Heart left ventricle (tissue), 16 donors: ENCODE results near the gene SLC29A3. TPM values are rescaled to one million over a fixed set of nuclear protein-coding genes. Genes with fewer than 3 reads are reported as not detected.

ENCODE experiments used
- ATAC-seq, 4 donors: fragments of 200-7000 bp; cut with Tn5 transposase; one replicate each; pipeline ENCODE4 v1.9.1; 2020 to 2022; ENCODE audit warnings: moderate library complexity in 4 of 4, mild to moderate bottlenecking in 3 of 4, moderate number of reproducible peaks in 1 of 4
- DNase-seq, 5 donors: peaks; one replicate each; pipeline ENCODE4 v3.0.0-alpha.2; 2020
- H3K27ac ChIP-seq, 12 donors: fragments of 200-600 bp; sonication (generic) in 4 of 12; one replicate each; pipeline versions ENCODE4 v1.5.0 to v1.8.0; 2016 to 2022; ENCODE audit warnings: mild to moderate bottlenecking in 2 of 12
- H3K27me3 ChIP-seq, 9 donors: fragments of 200-600 bp; sonication (generic) in 2 of 9; one replicate each; pipeline versions ENCODE4 v1.5.1 to v1.8.0; 2016 to 2022; ENCODE audit warnings: mild to moderate bottlenecking in 3 of 9
- H3K36me3 ChIP-seq, 9 donors: fragments of 200-600 bp; sonication (generic) in 2 of 9; one replicate each; pipeline versions ENCODE4 v1.5.0 to v1.8.0; 2018 to 2022; ENCODE audit warnings: mild to moderate bottlenecking in 2 of 9
- H3K4me1 ChIP-seq, 12 donors: fragments of 200-600 bp; sonication (generic) in 4 of 12; one replicate each; pipeline versions ENCODE4 v1.5.0 to v1.8.0; 2016 to 2022; ENCODE audit warnings: mild to moderate bottlenecking in 3 of 12
- H3K4me3 ChIP-seq, 12 donors: fragments of 200-600 bp; sonication (generic) in 4 of 12; one replicate each; pipeline versions ENCODE4 v1.5.0 to v1.8.0; 2017 to 2022; ENCODE audit warnings: mild to moderate bottlenecking in 9 of 12, moderate library complexity in 4 of 12
- H3K9me3 ChIP-seq, 12 donors: fragments of 200-600 bp; sonication (generic) in 4 of 12; one replicate each; pipeline versions ENCODE4 v1.5.0 to v1.8.0; 2016 to 2022; ENCODE audit warnings: mild to moderate bottlenecking in 1 of 12
- POLR2A ChIP-seq, 2 donors: fragments of 450-650 bp; IDR thresholded peaks; one replicate each; pipeline ENCODE4 v1.6.1; 2017; ENCODE audit warnings: antibody characterized with exemption in 2 of 2, mild to moderate bottlenecking in 2 of 2, moderate library complexity in 2 of 2
- WGBS, 4 donors: extraction: QIAGEN DNeasy Blood & Tissue Kit in 2 of 4; methylation state at CpG; one replicate each; pipeline versions ENCODE4 v1.1.5 to v1.1.7; 2013 to 2018; 5-methylcytosine and 5-hydroxymethylcytosine counted together
- intact Hi-C, 10 donors: fragments of 100-400 bp; cut with DNase I; formaldehyde crosslinking; loops; one replicate each; pipeline versions ENCODE4 v1.11.1 to v1.14.2; 2022
- polyA plus RNA-seq, 2 donors: library from polyadenylated mRNA; stranded (reverse); fragments of 200-250 nt; gene quantifications; one replicate each; pipeline ENCODE4 v1.2.3, GENCODE V29; 2013
- total RNA-seq, 9 donors: library from RNA; depleted of rRNA in 2 of 9; stranded (reverse); fragments of >200 nt in 2 of 9; fragmentation: NEBNext Ultra II Directional in 3 of 9; extraction: Animal tissue kit (Norgen Biotek cat#: 25700) in 3 of 9; gene quantifications; one replicate each; pipeline versions ENCODE4 v1.1.0 to v1.2.4, GENCODE V29; 2016 to 2023
- TF ChIP-seq, protein P1 (sequence below), 12 donors: fragments of 200-600 bp; sonication (generic) in 4 of 12; IDR thresholded peaks; one replicate each; pipeline versions ENCODE4 v1.5.0 to v1.8.0; 2018 to 2022; ENCODE audit warnings: antibody characterized with exemption in 12 of 12, mild to moderate bottlenecking in 5 of 12
- donor health status: ischemic (EF 13 %, LVEDD 7.1; RV severe dilation, severe dysfunction).
- donor health status: healthy with polysubstance abuse.
- donor health status: DM: no; HTN: yes; CAD: no.
- donor health status: DM: no; HTN: no; CAD: no.
- donor health status: ischemic (EF 25% LVEDD 6.9; RV normal size, moderate dysfunction).
- donor health status: ischemic (EF 25% LVEDD 5.7; RV mildly dilated, moderate dysfunction).
- donor health status: healthy.
- donor health status: DM: yes; HTN: yes; CAD: no.
- donor health status: ischemic (EF 35%, LVEDD 5.7; RV mildly dilated, moderate dysfunction).
- donor health status: nonischemic (EF 11% LVEDD 7.7; RV severe dilation, severe dysfunction).
- donor health status: DM: yes; HTN: yes; CAD: no.
- donor health status: PGD.
- donor health status: ischemic (EF 29% LVEDD 5.4; RV normal size, mild dysfunction).
- donor health status: nonischemic (EF 23%, LVEDD 6.1; RV moderate dilation, normal function).

SLC29A3 gene
- total and polyA plus RNA-seq, 11 donors, result 0.76 to 6.2 (median 1.6) TPM

DNA sequence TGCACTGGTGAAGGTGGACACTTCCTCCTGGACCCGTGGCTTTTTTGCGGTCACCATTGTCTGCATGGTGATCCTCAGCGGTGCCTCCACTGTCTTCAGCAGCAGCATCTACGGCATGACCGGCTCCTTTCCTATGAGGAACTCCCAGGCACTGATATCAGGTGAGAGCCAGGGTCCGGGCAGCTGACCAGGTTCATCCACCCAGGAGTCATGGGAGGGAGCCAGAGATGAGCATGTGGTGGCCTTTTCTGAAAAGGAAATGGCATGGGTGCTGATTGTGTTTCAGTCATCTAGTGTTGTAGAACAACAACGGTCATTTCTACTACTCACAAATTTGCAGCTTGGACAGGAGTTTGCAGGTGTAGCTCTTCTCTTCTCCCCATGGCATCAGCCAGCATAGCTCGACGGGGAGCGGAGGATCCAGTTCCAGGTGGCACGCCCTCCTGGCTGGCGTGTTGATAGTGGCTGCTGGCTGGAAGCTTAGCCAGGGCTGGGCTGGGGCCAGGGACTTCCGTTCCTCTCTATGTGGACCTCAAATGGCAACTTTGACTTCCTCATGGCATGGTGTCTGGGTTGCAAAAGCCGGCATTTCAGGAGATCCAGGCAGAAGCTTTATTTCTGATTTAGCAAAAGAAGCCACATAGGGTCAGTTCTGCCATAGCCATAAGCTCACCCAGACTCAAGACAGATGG is 32.7 kb downstream of the SLC29A3 start:
- intact Hi-C loops, result no loop called here
- 81 to 88% (median 84%) methylated on average over 14 of the region's 14 CpGs for WGBS, 4 donors
- H3K27ac ChIP-seq, result peak overlapping the region in 1 of 12 donors; percentile 52
- H3K9me3 ChIP-seq, result no peaks in the 10 kb centered on the region
- peaks cover 0 to 6% (median 0%) of the 10 kb centered on the region in 12 donors for H3K4me1 ChIP-seq
- H3K36me3 ChIP-seq, result peaks cover 0 to 28% (median 5%) of the 10 kb centered on the region in 9 donors
- DNase-seq (peak in 4 of 5 donors; percentile 23 to 61 (median 44)), ATAC-seq (peak in 3 of 4 donors; percentile 37 to 78 (median 50))
- H3K27me3 ChIP-seq, result no peaks in the 10 kb centered on the region
- H3K4me3 ChIP-seq, result no peak overlapping the region
- TF ChIP-seq, protein P1, sequence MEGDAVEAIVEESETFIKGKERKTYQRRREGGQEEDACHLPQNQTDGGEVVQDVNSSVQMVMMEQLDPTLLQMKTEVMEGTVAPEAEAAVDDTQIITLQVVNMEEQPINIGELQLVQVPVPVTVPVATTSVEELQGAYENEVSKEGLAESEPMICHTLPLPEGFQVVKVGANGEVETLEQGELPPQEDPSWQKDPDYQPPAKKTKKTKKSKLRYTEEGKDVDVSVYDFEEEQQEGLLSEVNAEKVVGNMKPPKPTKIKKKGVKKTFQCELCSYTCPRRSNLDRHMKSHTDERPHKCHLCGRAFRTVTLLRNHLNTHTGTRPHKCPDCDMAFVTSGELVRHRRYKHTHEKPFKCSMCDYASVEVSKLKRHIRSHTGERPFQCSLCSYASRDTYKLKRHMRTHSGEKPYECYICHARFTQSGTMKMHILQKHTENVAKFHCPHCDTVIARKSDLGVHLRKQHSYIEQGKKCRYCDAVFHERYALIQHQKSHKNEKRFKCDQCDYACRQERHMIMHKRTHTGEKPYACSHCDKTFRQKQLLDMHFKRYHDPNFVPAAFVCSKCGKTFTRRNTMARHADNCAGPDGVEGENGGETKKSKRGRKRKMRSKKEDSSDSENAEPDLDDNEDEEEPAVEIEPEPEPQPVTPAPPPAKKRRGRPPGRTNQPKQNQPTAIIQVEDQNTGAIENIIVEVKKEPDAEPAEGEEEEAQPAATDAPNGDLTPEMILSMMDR (IDR thresholded peaks at IDR 0.05), result no peak
- TF ChIP-seq POLR2A (IDR thresholded peaks at IDR 0.05), result no peak

DNA sequence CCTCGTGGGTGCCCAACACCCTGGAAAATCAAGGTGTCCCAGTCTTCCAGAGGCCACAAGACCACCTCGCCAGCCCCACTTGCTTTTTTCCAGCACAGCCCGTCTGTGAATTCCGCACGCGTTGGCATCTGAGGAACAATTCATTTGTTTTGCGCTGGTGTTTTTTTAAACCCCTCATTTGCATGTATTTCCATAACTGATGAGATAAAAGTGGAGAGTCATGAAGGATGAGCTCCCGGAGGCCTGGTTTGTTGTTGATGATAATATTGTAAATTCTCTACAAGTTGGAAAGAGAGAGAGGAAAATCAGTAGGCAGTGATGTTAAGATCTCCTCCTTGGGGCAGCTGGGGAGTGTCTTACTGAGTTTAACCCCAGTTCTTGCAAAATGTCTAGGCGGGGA is 34.6 kb downstream of the SLC29A3 start:
- intact Hi-C loops, result no loop called here
- Histone ChIP-seq H3K36me3 (peaks cover 0 to 35% (median 5%) of the 10 kb centered on the region in 9 donors), H3K4me3 (no peak overlapping the region), H3K27ac (no peak overlapping the region), H3K9me3 (no peaks in the 10 kb centered on the region), H3K27me3 (no peaks in the 10 kb centered on the region), H3K4me1 (peaks cover 0 to 15% (median 0%) of the 10 kb centered on the region in 12 donors)
- WGBS, 4 donors, result 72 to 81% (median 72%) methylated on average over 9 of the region's 9 CpGs
- TF ChIP-seq, protein P1 (IDR thresholded peaks at IDR 0.05), result no peak
- no peak for TF ChIP-seq POLR2A (IDR thresholded peaks at IDR 0.05)
- ATAC-seq (no peak), DNase-seq (no peak)

DNA sequence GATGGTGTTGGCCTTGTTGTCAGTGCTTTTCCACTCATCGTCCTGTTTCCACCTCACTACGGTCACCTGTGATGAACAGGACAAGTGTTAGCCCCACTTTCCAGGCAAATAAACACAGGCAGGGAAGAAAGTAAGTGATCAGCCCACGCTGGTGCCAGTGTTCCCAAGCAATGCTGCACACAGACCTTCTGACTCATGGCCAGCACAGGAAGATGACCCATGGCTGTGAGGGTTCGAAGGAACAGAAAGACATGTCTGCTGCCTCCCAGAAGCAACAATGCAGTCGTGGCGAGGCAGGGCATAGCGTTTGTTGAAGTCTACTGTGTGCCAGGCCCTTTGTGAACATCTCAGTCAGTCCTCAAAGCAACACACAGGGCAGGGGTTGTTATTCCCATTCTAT is 35.7 kb downstream of the SLC29A3 start:
- Histone ChIP-seq H3K9me3 (no peaks in the 10 kb centered on the region), H3K27me3 (no peaks in the 10 kb centered on the region), H3K4me3 (no peak overlapping the region), H3K36me3 (peaks cover 0 to 35% (median 5%) of the 10 kb centered on the region in 9 donors), H3K27ac (no peak overlapping the region), H3K4me1 (peaks cover 0 to 26% (median 0%) of the 10 kb centered on the region in 12 donors)
- DNase-seq (no peak), ATAC-seq (no peak)
- TF ChIP-seq, protein P1 (IDR thresholded peaks at IDR 0.05), result no peak
- no peak for TF ChIP-seq POLR2A (IDR thresholded peaks at IDR 0.05)
- intact Hi-C loops, result no loop called here
- WGBS, 4 donors, result 90 to 93% (median 92%) methylated on average over 7 of the region's 7 CpGs

DNA sequence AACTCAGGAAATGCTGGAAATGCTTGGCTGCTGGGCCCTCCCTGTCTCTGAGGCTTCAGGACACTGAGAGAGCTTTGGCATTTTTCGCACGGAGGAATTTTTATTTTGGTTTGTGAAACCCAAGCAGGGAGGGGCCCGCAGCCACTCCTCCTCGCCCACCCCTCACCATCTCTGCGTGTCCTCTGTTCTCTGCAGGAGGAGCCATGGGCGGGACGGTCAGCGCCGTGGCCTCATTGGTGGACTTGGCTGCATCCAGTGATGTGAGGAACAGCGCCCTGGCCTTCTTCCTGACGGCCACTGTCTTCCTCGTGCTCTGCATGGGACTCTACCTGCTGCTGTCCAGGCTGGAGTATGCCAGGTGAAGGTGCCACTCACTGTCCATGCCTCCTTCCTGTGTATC is 36.8 kb downstream of the SLC29A3 start:
- ATAC-seq (no peak), DNase-seq (no peak)
- no peak overlapping the region for H3K27ac ChIP-seq
- WGBS, 4 donors, result 84 to 90% (median 89%) methylated on average over 12 of the region's 12 CpGs
- H3K9me3 ChIP-seq, result no peaks in the 10 kb centered on the region
- H3K27me3 ChIP-seq, result no peaks in the 10 kb centered on the region
- intact Hi-C loops, result no loop called here
- H3K4me3 ChIP-seq, result no peak overlapping the region
- no peak for TF ChIP-seq POLR2A (IDR thresholded peaks at IDR 0.05)
- TF ChIP-seq, protein P1 (IDR thresholded peaks at IDR 0.05), result no peak
- peaks cover 0 to 27% (median 0%) of the 10 kb centered on the region in 12 donors for H3K4me1 ChIP-seq
- peaks cover 0 to 35% (median 5%) of the 10 kb centered on the region in 9 donors for H3K36me3 ChIP-seq
